IPS DF 4.7 (cell line): ENCODE results near the gene PXDN.
"Not testable (repeated sequence)": the region's sequence is repeated elsewhere in the genome, so short reads cannot be mapped to it uniquely, and the experiment has no call there.

ENCODE experiments used
- DNase-seq: peaks from one replicate; pipeline ENCODE4 v3.0.0-alpha.2; 2013; ENCODE audit warnings: low spot score; ENCODE audit errors: extremely low read depth

Gene PXDN

GRCh38 chr2:1706089-1706841 lies 38.0 kb downstream of the PXDN start:
- DNase-seq = not testable (repeated sequence)

GRCh38 chr2:1705557-1706076 lies 38.7 kb downstream of the PXDN start:
- DNase-seq = no peak

DNA sequence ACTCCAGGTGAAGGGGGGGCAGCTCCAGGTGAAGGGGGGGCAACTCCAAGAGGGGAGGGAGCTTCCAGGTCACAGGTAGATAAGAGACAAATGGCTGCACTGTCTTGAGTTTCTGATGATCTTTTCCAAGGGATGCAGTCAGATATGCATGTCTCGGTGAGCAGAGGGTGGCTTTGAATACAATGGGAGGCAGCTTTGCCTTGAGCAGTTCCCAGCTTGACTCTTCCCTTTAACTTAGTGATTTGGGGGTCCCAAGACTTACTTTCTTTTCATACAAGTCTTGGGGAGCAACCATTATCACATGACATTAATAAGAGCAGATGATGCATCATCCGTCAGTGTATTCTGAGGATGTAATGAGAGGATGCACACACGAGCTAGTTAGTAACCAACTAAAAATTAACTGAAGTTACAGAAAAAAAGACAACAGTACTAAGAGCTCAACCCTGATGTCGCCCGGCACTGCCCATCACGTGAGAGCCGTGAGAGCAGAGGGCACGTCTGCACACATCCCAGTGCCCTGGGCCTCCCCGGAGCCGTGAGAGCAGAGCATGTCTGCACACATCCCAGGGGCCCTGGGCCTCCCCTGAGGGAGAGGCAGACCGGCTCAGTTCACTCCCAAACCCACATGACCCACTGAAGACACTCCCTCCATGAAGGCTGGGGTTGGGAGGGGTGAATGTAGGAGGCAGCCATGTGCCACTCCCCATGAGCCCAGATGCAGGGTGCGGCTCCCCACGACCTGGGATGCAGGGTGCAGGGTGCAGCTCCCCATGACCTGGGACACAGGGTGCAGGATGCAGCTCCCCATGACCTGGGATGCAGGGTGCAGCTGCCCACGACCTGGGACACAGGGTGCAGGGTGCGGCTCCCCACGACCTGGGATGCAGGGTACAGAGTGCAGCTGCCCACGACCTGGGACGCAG lies 39.4 kb downstream of the PXDN start:
- no peak for DNase-seq

DNA sequence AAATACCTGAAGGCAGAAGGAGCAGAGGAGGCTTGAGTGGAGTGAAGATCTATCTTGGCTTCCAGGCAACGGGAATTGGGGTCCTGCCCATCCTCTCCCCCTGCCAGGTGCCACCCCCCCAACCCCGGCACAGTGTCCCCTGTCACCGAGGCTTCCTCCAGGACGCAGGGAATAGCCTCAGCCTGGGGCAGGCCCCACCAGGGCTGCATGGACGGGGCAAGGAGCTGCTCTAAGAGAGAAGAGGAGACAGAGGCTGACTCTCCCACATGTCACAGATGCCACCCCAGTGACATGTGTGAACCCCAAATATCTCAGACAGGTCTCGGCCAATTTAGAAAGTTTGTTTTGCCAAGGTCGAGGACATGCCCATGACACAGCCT lies 42.1 kb downstream of the PXDN start:
- DNase-seq = no peak

DNA sequence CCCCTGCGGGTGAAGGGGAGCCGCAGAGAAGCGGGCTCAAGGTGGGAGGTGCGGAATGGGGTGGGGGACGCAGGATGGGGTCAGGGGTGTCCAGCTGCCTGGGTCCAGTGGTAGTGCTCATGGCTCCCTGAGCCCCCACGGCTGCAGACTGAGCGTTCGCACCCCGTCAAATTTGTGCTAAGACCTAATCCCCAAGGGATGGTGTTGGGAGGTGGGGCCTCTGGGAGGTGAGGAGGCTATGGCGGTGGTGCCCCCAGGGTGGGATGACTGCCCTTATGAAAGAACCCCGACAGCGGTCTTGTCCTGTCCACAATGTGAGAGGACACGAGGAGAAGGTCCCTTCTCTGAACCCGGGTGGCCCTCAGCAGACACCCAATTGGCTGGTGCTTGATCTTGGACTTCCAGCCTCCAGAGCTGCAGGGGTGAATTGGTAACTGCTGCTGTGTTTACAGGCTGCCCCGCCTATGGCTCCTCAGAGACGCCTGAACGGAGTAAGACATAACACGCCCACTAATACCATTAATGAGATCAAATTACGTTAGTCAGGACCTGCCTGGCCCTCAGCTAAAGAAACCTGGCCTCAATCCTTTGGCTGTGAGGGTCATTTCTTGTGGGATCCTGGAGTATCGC lies 42.6 kb downstream of the PXDN start:
- no peak for DNase-seq

GRCh38 chr2:1701020-1701419 lies 43.3 kb downstream of the PXDN start:
- no peak for DNase-seq

DNA sequence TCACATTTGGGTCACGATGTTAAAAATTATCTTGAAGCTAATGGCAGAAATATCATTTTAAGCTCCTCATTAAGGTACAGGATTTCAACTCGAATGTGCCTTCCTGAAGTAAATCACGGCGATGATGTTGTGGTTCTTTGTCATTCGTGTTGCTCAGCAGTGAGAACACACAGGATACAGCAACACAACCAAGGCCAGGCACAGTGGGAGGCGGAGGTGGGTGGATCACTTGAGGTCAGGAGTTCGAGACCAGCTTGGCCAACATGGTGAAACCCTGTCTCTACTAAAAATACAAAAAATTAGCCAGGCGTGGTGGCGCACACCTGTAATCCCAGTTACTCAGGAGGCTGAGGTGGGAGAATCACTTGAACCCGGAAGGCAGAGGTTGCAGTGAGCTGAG lies 43.9 kb downstream of the PXDN start:
- DNase-seq = not testable (repeated sequence)

DNA sequence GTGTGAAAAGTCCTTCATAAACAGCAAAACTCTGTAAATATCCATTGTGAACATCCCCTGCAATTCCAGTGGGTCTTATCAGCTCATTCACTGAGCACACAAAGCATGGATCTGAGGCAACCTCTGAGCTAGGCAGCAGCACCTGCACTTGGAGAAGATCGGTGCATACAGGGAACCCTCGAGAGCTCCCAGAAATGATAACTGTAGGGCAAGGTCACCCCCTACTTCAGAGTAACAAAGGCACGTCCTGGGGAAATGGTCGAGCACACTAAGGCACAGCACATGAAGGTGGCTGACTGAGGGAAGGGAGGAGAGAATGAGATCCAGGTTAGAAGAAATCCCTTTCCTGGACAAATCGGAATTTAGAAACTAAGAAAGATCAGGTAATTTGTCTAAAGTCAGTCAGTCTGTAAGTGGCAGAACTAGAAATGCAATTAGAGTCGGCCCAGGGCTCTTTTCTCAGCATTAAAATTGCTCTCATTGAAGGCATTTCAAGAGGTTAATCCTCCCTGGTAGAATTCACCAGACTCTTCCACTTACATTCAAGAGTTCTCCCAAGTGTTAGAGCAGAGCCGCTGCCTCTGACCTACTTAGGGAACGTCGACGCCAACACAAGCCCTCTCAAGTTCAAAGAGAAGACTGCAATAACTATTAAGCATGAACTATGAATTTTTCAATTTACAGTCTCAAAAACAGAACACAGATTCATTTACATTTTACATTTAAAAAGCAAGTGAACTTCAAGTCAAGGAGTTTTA lies 45.9 kb downstream of the PXDN start:
- DNase-seq = no peak

GRCh38 chr2:1697601-1698000 lies 46.7 kb downstream of the PXDN start:
- DNase-seq = no peak

GRCh38 chr2:1696472-1696871 lies 47.8 kb downstream of the PXDN start:
- no peak for DNase-seq

- DNase-seq = no peak
Measured at GRCh38 chr2:1694371-1695271, 49.7 kb downstream of the PXDN start.

- no peak for DNase-seq
Measured at GRCh38 chr2:1693723-1694122, 50.6 kb downstream of the PXDN start.

GRCh38 chr2:1692342-1692741 lies 52.0 kb downstream of the PXDN start:
- no peak for DNase-seq

DNA sequence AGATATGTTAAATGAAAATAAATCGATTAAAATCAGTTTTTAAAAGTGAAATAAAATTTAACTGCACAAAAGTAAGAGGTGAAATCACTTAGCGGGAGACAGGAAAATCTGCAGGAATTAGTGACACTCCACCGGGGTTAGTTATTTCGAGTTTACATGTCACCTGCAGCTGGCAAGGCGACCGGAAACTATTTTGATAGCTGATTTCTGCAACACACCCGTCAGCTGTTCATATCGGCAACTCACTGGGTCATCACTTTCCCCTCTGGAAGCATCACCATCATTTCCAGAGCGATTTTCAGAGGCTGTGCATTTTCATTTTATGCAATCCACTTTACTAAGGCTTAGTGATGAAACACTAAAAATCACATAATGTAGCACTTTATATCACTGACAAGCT lies 52.9 kb downstream of the PXDN start:
- no peak for DNase-seq

- DNase-seq = no peak
Measured at GRCh38 chr2:1690056-1690775, 54.1 kb downstream of the PXDN start.

DNA sequence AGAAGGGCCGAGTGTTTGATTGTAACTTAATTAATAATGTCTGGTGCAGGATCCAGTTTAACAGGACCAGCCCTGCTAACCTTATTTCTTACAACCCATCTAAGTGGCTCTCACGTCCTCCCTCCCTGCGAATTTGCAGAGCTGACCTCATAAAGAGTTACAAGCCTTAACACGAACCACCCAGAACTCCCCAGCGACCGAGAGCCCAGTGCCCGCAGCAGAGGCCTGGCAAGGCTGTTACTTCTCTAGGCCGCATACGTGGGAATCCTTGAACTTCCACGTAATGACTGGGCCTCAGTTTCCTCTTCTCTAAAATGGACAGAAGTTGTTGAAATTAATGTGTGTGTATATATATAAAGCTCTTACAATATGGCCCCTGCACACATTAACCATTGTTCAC lies 55.5 kb downstream of the PXDN start:
- DNase-seq = no peak

- no peak for DNase-seq
Measured at GRCh38 chr2:1688161-1688560, 56.2 kb downstream of the PXDN start.

GRCh38 chr2:1687254-1687653 lies 57.1 kb downstream of the PXDN start:
- no peak for DNase-seq

DNA sequence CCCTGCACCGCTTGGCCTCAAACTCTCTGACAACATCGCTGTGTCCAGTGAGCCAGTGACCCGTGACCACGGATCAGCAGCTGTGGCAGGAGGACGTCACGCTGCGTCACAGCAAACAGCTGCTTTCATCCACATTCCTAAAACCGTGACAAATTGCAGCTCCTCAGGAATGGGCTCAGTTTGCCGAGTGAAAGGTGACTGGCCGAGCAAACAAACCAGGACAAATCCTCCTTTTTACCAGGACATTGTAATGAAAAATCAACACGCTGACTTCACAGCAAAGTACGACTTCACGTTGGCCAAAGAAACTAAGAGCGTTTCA lies 57.6 kb downstream of the PXDN start:
- no peak for DNase-seq
